Measurements from ENCODE around the gene CDC25B.

CDC25B gene

GRCh38 chr20:3811467-3812258, 15.6 kb downstream of the CDC25B start:
- DNase-seq (ENCODE audit: low read depth), result peak; percentile 96
- in situ Hi-C loops (cut with HindIII; ENCODE audit: low sequenced_read_pairs), result no loop called here
- peak overlapping the region; percentile 19 for H3K4me3 ChIP-seq (ENCODE audit: low read depth, low read length)
- no peak for TF ChIP-seq CTCF (IDR thresholded peaks at IDR 0.05; ENCODE audit: low read depth, low read length, missing control alignments)

- in situ Hi-C loops (cut with HindIII; ENCODE audit: low sequenced_read_pairs), result no loop called here
- no peak for TF ChIP-seq CTCF (IDR thresholded peaks at IDR 0.05; ENCODE audit: low read depth, low read length, missing control alignments)
- H3K4me3 ChIP-seq (ENCODE audit: low read depth, low read length), result no peak overlapping the region
- no peak for DNase-seq (ENCODE audit: low read depth)
These were observed 16.2 kb downstream of the CDC25B start for GRCh38 chr20:3812259-3812681.

- DNase-seq (ENCODE audit: low read depth), result no peak
- in situ Hi-C loops (cut with HindIII; ENCODE audit: low sequenced_read_pairs), result no loop called here
- H3K4me3 ChIP-seq (ENCODE audit: low read depth, low read length), result no peak overlapping the region
- TF ChIP-seq CTCF (IDR thresholded peaks at IDR 0.05; ENCODE audit: low read depth, low read length, missing control alignments), result no peak
These were observed 17.1 kb downstream of the CDC25B start for GRCh38 chr20:3812975-3813847.

- in situ Hi-C loops (cut with HindIII; ENCODE audit: low sequenced_read_pairs), result no loop called here
- no peak for DNase-seq (ENCODE audit: low read depth)
- TF ChIP-seq CTCF (IDR thresholded peaks at IDR 0.05; ENCODE audit: low read depth, low read length, missing control alignments), result no peak
- H3K4me3 ChIP-seq (ENCODE audit: low read depth, low read length), result no peak overlapping the region
These were observed 17.9 kb downstream of the CDC25B start for GRCh38 chr20:3813848-3814581.

GRCh38 chr20:3814928-3815495, 18.9 kb downstream of the CDC25B start:
- H3K4me3 ChIP-seq (ENCODE audit: low read depth, low read length), result no peak overlapping the region
- DNase-seq (ENCODE audit: low read depth), result no peak
- in situ Hi-C loops (cut with HindIII; ENCODE audit: low sequenced_read_pairs), result no loop called here
- no peak for TF ChIP-seq CTCF (IDR thresholded peaks at IDR 0.05; ENCODE audit: low read depth, low read length, missing control alignments)
